ENCODE data around the gene SBNO2.

The SBNO2 gene, protein sequence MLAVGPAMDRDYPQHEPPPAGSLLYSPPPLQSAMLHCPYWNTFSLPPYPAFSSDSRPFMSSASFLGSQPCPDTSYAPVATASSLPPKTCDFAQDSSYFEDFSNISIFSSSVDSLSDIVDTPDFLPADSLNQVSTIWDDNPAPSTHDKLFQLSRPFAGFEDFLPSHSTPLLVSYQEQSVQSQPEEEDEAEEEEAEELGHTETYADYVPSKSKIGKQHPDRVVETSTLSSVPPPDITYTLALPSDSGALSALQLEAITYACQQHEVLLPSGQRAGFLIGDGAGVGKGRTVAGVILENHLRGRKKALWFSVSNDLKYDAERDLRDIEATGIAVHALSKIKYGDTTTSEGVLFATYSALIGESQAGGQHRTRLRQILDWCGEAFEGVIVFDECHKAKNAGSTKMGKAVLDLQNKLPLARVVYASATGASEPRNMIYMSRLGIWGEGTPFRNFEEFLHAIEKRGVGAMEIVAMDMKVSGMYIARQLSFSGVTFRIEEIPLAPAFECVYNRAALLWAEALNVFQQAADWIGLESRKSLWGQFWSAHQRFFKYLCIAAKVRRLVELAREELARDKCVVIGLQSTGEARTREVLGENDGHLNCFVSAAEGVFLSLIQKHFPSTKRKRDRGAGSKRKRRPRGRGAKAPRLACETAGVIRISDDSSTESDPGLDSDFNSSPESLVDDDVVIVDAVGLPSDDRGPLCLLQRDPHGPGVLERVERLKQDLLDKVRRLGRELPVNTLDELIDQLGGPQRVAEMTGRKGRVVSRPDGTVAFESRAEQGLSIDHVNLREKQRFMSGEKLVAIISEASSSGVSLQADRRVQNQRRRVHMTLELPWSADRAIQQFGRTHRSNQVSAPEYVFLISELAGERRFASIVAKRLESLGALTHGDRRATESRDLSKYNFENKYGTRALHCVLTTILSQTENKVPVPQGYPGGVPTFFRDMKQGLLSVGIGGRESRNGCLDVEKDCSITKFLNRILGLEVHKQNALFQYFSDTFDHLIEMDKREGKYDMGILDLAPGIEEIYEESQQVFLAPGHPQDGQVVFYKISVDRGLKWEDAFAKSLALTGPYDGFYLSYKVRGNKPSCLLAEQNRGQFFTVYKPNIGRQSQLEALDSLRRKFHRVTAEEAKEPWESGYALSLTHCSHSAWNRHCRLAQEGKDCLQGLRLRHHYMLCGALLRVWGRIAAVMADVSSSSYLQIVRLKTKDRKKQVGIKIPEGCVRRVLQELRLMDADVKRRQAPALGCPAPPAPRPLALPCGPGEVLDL (N-terminal part only)

DNA sequence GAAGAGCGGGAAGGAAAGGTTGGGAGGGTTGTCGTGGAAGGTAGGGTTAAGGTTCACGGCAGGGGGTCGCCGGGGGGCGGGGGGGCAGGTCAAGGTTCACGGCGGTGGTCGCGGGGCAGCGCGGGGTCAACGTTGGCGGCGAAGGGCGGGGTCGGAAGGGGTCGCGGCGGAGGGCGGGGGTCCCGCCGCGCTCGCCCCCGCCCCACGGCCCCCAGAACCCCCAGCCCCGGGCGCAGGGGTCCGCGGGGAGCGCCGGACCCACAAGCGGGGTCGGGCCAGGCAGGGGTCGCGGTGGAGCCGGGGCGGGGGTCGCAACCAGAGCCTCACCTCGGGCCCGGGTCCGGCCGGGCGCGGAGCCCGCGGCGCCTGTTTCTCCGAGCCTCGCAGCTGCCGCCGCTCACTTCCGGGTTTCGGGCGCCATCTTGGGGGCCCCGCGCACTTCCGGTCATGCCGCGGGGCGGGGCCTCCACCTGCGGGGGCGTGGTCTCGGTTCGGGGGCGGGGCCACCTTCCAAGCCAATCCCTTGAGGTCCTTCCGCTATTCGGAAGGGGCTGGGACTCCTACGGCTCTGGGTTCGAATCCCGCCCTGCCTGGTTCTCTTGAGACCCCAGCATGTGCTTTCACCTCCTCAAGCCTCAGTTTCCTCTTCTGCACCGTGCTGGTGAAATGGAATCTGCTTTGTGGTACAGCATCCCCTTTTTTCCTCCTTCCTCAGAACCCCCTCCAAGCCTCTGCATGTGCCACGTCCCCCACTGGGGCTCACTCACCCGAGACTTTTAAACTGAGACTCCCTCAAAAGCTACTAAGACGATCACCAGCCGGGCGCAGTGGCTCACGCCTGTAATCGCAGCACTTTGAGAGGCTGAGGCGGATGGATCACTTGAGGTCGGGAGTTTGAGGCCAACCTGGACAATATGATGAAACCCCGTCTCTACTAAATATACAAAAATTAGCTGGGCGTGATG lies at the start of gene SBNO2:
Gene SBNO2, minus strand, starts transcription at position 424 of the 965 bp plus-strand sequence. CDS start 19,992 bp downstream, outside the sequence.
- Histone ChIP-seq H3K9ac (ENCODE audit: low read length) (peak within 1 kb of the TSS; percentile 42), H3K4me3 (ENCODE audit: low read length) (peak within 1 kb of the TSS; percentile 76), H3K27me3 (ENCODE audit: control insufficient read depth, insufficient read depth, low read length) (no peaks in the 10 kb centered on the region), H3K36me3 (ENCODE audit: control insufficient read depth, insufficient read depth, low read length) (peaks cover 4% of the 10 kb centered on the region), H3K27ac (ENCODE audit: low read depth, low read length) (peak within 1 kb of the TSS; percentile 86), H3K4me1 (ENCODE audit: control insufficient read depth, insufficient read depth, low read length) (peaks cover 24% of the 10 kb centered on the region)

- Histone ChIP-seq H3K27me3 (ENCODE audit: control insufficient read depth, insufficient read depth, low read length) (no peaks in the 10 kb centered on the region), H3K4me1 (ENCODE audit: control insufficient read depth, insufficient read depth, low read length) (peaks cover 6% of the 10 kb centered on the region), H3K4me3 (ENCODE audit: low read length) (no peak overlapping the region), H3K9ac (ENCODE audit: low read length) (no peak overlapping the region), H3K36me3 (ENCODE audit: control insufficient read depth, insufficient read depth, low read length) (peaks cover 16% of the 10 kb centered on the region), H3K27ac (ENCODE audit: low read depth, low read length) (no peak overlapping the region)
Measured at GRCh38 chr19:1223018-1223855, 49.2 kb upstream of the SBNO2 start.

DNA sequence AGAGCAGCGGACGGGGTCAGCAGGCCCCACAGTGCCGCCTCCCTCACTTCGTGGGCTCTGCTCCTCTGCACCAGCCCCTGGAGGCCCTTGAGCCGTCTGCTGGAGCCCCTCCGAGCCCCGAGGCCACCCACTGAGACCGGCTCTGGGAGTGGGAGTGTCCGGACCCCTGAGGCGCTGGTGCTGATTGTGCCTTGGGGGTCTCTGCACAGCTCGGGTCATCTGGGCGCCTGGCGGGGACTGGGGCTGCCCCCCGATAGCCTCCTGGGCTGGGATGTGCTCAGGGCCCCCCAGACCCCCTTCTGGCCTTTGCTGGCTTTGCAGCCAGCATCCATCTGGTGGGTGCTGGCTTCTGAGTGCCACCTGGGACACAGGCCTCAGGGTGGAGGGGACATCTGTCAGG lies 48.3 kb upstream of the SBNO2 start:
- Histone ChIP-seq H3K4me3 (ENCODE audit: low read length) (no peak overlapping the region), H3K9ac (ENCODE audit: low read length) (no peak overlapping the region), H3K36me3 (ENCODE audit: control insufficient read depth, insufficient read depth, low read length) (peaks cover 16% of the 10 kb centered on the region), H3K4me1 (ENCODE audit: control insufficient read depth, insufficient read depth, low read length) (peaks cover 9% of the 10 kb centered on the region), H3K27me3 (ENCODE audit: control insufficient read depth, insufficient read depth, low read length) (no peaks in the 10 kb centered on the region), H3K27ac (ENCODE audit: low read depth, low read length) (no peak overlapping the region)

GRCh38 chr19:1221904-1222255 lies 47.8 kb upstream of the SBNO2 start:
- H3K27ac ChIP-seq (ENCODE audit: low read depth, low read length), result no peak overlapping the region
- H3K27me3 ChIP-seq (ENCODE audit: control insufficient read depth, insufficient read depth, low read length), result no peaks in the 10 kb centered on the region
- peaks cover 16% of the 10 kb centered on the region for H3K36me3 ChIP-seq (ENCODE audit: control insufficient read depth, insufficient read depth, low read length)
- H3K9ac ChIP-seq (ENCODE audit: low read length), result no peak overlapping the region
- H3K4me3 ChIP-seq (ENCODE audit: low read length), result no peak overlapping the region
- H3K4me1 ChIP-seq (ENCODE audit: control insufficient read depth, insufficient read depth, low read length), result peaks cover 9% of the 10 kb centered on the region

DNA sequence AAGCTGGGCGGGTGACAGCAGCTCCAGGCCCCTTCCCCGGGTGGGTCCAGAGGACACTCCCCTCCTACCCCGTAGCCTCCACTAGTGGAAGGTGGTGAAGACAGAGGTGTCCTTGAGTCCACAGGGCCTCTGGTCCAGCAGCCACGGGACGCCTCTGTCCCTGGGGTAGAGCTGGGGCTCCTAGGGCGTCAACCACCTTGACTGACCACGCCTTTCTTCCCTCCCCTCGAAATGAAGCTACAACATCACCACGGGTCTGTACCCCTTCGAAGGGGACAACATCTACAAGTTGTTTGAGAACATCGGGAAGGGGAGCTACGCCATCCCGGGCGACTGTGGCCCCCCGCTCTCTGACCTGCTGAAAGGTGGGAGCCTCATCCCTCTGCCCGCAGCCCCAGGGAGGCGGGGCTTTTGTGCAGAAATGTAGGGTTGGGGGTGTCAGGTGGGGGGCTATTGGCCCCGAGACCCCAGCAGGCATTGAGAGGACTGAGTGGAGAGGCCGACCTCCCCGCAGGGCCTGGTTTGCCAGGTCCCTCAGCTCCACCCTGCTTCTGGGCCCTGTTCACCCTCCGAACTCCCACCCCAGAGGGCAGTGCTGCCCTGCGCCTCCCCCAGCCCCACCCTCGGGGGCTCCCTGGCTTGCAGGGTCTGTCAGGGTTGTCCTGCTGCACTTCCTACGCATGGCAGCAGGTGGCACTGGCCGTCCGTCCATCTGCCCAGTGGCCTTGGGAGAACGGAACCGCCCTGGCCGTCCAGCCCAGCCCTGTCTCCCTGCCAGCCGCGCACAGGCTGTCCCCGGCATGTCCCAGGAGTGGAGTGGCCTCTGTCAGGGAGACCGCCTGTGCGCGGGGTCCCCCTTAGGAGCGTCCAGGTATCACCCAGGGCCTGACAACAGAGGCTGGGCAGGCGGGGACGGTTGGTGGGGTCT lies 47.2 kb upstream of the SBNO2 start:
- peaks cover 9% of the 10 kb centered on the region for H3K4me1 ChIP-seq (ENCODE audit: control insufficient read depth, insufficient read depth, low read length)
- H3K9ac ChIP-seq (ENCODE audit: low read length), result no peak overlapping the region
- H3K27ac ChIP-seq (ENCODE audit: low read depth, low read length), result no peak overlapping the region
- H3K4me3 ChIP-seq (ENCODE audit: low read length), result no peak overlapping the region
- H3K27me3 ChIP-seq (ENCODE audit: control insufficient read depth, insufficient read depth, low read length), result no peaks in the 10 kb centered on the region
- peaks cover 16% of the 10 kb centered on the region for H3K36me3 ChIP-seq (ENCODE audit: control insufficient read depth, insufficient read depth, low read length)

DNA sequence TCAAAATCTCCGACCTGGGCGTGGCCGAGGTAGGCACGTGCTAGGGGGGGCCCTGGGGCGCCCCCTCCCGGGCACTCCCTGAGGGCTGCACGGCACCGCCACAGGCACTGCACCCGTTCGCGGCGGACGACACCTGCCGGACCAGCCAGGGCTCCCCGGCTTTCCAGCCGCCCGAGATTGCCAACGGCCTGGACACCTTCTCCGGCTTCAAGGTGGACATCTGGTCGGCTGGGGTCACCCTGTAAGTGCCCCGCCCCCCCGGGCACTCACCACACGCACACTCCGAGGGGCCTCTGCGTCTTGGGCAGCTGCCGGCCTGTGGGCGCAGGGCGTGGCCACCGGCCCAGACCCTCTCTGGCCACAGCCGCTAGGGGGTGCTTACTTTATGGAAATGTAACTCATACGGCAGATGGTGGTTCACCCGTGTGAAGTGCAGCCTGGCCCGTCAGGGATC lies 46.4 kb upstream of the SBNO2 start:
- H3K27ac ChIP-seq (ENCODE audit: low read depth, low read length), result no peak overlapping the region
- H3K36me3 ChIP-seq (ENCODE audit: control insufficient read depth, insufficient read depth, low read length), result peaks cover 16% of the 10 kb centered on the region
- no peaks in the 10 kb centered on the region for H3K27me3 ChIP-seq (ENCODE audit: control insufficient read depth, insufficient read depth, low read length)
- peaks cover 14% of the 10 kb centered on the region for H3K4me1 ChIP-seq (ENCODE audit: control insufficient read depth, insufficient read depth, low read length)
- no peak overlapping the region for H3K9ac ChIP-seq (ENCODE audit: low read length)
- H3K4me3 ChIP-seq (ENCODE audit: low read length), result no peak overlapping the region

DNA sequence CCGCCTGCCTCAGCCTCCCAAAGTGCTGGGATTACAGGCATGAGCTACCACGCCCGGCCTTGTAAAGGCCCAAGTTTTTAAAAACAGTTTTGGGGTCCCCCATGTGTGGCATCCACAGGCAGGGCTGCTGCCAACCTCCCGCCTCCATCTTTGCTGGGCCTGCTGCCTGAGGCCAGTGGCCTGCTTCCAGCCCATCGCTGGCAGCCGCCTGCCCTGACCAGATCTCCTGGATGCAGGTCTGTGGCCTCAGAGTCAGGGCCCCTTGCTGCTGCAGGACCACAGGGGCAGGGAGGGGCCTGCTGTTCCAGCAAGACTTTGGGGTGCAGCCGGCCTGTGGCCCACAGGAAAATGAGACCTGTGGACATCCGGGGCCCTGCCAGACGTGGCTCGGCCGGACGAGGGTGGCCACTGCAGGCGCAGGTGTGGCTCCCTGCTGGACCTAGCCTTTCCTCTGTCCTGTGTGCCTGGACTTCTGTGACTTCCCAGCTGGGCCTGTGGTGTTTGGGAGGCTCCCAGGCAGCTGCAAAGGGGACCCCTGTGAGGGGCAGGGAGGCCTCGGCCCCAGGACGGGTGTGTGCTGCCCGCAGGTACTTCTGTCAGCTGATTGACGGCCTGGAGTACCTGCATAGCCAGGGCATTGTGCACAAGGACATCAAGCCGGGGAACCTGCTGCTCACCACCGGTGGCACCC lies 45.9 kb upstream of the SBNO2 start:
- no peak overlapping the region for H3K4me3 ChIP-seq (ENCODE audit: low read length)
- H3K27ac ChIP-seq (ENCODE audit: low read depth, low read length), result no peak overlapping the region
- H3K4me1 ChIP-seq (ENCODE audit: control insufficient read depth, insufficient read depth, low read length), result peaks cover 19% of the 10 kb centered on the region
- peaks cover 16% of the 10 kb centered on the region for H3K36me3 ChIP-seq (ENCODE audit: control insufficient read depth, insufficient read depth, low read length)
- H3K27me3 ChIP-seq (ENCODE audit: control insufficient read depth, insufficient read depth, low read length), result no peaks in the 10 kb centered on the region
- H3K9ac ChIP-seq (ENCODE audit: low read length), result no peak overlapping the region

- Histone ChIP-seq H3K4me1 (ENCODE audit: control insufficient read depth, insufficient read depth, low read length) (peaks cover 29% of the 10 kb centered on the region), H3K27ac (ENCODE audit: low read depth, low read length) (peak overlapping the region; percentile 73), H3K4me3 (ENCODE audit: low read length) (no peak overlapping the region), H3K9ac (ENCODE audit: low read length) (no peak overlapping the region), H3K36me3 (ENCODE audit: control insufficient read depth, insufficient read depth, low read length) (peaks cover 16% of the 10 kb centered on the region), H3K27me3 (ENCODE audit: control insufficient read depth, insufficient read depth, low read length) (no peaks in the 10 kb centered on the region)
Measured at GRCh38 chr19:1218751-1219567, 44.9 kb upstream of the SBNO2 start.

GRCh38 chr19:1217366-1217765 lies 43.3 kb upstream of the SBNO2 start:
- Histone ChIP-seq H3K4me1 (ENCODE audit: control insufficient read depth, insufficient read depth, low read length) (peaks cover 36% of the 10 kb centered on the region), H3K36me3 (ENCODE audit: control insufficient read depth, insufficient read depth, low read length) (peaks cover 7% of the 10 kb centered on the region), H3K27me3 (ENCODE audit: control insufficient read depth, insufficient read depth, low read length) (no peaks in the 10 kb centered on the region), H3K27ac (ENCODE audit: low read depth, low read length) (peak overlapping the region; percentile 30), H3K9ac (ENCODE audit: low read length) (no peak overlapping the region), H3K4me3 (ENCODE audit: low read length) (no peak overlapping the region)

Measured in rectal smooth muscle tissue (tissue), 1 donor.